Mesothelial cell of epicardium (in vitro differentiated cells): Measurements from ENCODE around the gene CCL28. TPM values are rescaled to one million over a fixed set of nuclear protein-coding genes. Genes with fewer than 3 reads are reported as not detected.
"Not testable (repeated sequence)": the region's sequence is repeated elsewhere in the genome, so short reads cannot be mapped to it uniquely, and the experiment has no call there.

ENCODE experiments used
- DNase-seq, 2 experiments: peaks; one replicate each; pipeline ENCODE4 v3.0.0; 2021; ENCODE audit warnings: low spot score in 2 of 2; ENCODE audit not compliant: unreplicated experiment in 2 of 2
- H3K27ac Mint-ChIP-seq: 2 replicates; pipeline ENCODE4 v1.8.0; 2021; ENCODE audit warnings: mixed read lengths
- H3K27me3 Mint-ChIP-seq: 2 replicates; pipeline ENCODE4 v1.8.0; 2021; ENCODE audit warnings: low read depth, mixed read lengths
- H3K36me3 Mint-ChIP-seq: 2 replicates; pipeline ENCODE4 v1.8.0; 2021; ENCODE audit warnings: mixed read lengths
- H3K4me1 Mint-ChIP-seq: 2 replicates; pipeline ENCODE4 v1.8.0; 2021; ENCODE audit warnings: mixed read lengths
- H3K4me3 Mint-ChIP-seq: 2 replicates; pipeline ENCODE4 v1.8.0; 2021; ENCODE audit warnings: mild to moderate bottlenecking, moderate library complexity, mixed read lengths
- H3K9me3 Mint-ChIP-seq: 2 replicates; pipeline ENCODE4 v1.8.0; 2021; ENCODE audit warnings: mixed read lengths
- total RNA-seq: library from RNA; stranded (reverse); gene quantifications from 3 replicates; pipeline ENCODE4 v1.2.1, GENCODE V29; 2021
- TF ChIP-seq, protein P1 (sequence below): fragments of 200-600 bp; sonication (generic); IDR thresholded peaks from one replicate; pipeline ENCODE4 v1.5.0; 2021; ENCODE audit warnings: antibody characterized with exemption; ENCODE audit not compliant: unreplicated experiment

The CCL28 gene
- total RNA-seq, 1 donor from 2014 or later: not detected

DNA sequence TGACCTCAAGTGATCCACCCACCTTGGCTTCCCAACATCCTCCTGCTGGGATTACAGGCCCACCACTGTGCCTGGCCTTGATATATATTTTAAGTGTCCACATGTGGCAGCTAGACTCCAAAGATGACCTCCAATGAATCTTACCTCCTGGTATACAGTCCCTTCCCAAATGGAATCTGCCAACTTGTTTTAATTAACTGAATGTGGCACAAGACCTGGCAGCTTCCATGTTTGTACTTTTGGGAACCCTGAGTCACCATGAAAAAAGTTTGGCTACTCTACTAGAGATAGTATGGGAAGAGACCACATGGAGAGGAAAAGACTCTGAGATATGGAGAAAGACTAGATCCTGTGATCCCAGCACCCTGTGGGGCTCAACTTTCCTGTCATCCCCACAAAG, 42.5 kb downstream of the CCL28 start:
- Mint-ChIP-seq H3K27me3 (peaks cover 4% of the 10 kb centered on the region), H3K36me3 (no peaks in the 10 kb centered on the region), H3K9me3 (peaks cover 22% of the 10 kb centered on the region), H3K27ac (no peak overlapping the region), H3K4me1 (no peaks in the 10 kb centered on the region), H3K4me3 (no peak overlapping the region)
- TF ChIP-seq, protein P1, sequence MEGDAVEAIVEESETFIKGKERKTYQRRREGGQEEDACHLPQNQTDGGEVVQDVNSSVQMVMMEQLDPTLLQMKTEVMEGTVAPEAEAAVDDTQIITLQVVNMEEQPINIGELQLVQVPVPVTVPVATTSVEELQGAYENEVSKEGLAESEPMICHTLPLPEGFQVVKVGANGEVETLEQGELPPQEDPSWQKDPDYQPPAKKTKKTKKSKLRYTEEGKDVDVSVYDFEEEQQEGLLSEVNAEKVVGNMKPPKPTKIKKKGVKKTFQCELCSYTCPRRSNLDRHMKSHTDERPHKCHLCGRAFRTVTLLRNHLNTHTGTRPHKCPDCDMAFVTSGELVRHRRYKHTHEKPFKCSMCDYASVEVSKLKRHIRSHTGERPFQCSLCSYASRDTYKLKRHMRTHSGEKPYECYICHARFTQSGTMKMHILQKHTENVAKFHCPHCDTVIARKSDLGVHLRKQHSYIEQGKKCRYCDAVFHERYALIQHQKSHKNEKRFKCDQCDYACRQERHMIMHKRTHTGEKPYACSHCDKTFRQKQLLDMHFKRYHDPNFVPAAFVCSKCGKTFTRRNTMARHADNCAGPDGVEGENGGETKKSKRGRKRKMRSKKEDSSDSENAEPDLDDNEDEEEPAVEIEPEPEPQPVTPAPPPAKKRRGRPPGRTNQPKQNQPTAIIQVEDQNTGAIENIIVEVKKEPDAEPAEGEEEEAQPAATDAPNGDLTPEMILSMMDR: no peak
- no peak for DNase-seq

DNA sequence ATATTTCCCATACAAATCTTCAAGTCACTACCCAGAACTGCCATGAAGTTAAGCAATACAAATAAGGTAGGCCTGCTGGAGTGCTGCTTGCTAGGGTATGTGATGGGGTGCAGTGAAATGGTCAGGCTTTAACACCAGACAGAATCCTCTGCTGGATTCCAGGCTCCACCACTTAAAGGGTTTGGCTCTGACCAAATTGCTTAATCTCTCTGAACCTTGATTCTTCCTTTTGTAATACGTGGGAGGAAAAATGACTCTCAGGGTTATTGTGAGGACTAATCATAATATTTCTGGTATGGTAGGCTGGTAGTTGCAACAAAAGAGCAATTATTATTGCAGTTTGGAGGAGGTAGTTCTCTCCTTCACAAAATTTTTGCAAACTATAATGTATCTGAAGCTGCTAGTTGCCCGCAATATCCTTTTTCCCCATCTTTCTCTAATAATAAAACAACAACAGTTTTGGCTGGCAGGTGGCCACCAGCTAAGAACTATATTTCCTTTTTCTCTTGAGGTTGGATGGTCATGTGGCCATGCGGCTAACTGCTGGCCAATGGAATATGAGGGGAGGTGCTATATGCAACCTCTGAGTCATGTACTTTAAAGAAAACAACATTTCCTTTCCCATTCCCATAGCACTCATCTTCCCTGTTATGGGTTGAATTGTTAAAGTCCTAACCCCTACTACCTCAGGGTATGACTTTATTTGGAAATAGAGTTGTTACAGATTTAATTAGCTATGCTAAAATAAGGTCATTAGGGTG, 44.1 kb downstream of the CCL28 start:
- Mint-ChIP-seq H3K36me3 (no peaks in the 10 kb centered on the region), H3K9me3 (peaks cover 22% of the 10 kb centered on the region), H3K27me3 (peaks cover 4% of the 10 kb centered on the region), H3K4me1 (no peaks in the 10 kb centered on the region), H3K27ac (no peak overlapping the region), H3K4me3 (no peak overlapping the region)
- TF ChIP-seq, protein P1: no peak
- no peak for DNase-seq

DNA sequence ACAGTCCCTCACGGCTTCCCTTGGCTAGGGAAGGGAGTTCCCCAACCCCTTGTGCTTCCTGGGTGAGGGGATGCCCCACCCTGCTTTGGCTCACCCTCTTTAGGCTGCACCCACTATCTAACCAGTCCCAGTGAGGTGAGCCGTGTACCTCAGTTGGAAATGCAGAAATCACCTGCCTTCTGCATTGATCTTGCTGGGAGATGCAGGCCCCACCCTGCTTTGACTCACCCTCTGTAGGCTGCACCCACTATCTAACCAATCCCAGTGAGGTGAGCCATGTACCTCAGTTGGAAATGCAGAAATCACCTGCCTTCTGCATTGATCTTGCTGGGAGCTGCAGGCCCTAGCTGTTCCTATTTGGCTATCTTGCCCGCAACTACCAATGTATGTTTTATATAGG, 44.7 kb downstream of the CCL28 start:
- Mint-ChIP-seq H3K4me3 (no peak overlapping the region), H3K27ac (no peak overlapping the region), H3K36me3 (no peaks in the 10 kb centered on the region), H3K4me1 (peaks cover 1% of the 10 kb centered on the region), H3K27me3 (peaks cover 4% of the 10 kb centered on the region), H3K9me3 (peaks cover 22% of the 10 kb centered on the region)
- DNase-seq: no peak
- TF ChIP-seq, protein P1: no peak

DNA sequence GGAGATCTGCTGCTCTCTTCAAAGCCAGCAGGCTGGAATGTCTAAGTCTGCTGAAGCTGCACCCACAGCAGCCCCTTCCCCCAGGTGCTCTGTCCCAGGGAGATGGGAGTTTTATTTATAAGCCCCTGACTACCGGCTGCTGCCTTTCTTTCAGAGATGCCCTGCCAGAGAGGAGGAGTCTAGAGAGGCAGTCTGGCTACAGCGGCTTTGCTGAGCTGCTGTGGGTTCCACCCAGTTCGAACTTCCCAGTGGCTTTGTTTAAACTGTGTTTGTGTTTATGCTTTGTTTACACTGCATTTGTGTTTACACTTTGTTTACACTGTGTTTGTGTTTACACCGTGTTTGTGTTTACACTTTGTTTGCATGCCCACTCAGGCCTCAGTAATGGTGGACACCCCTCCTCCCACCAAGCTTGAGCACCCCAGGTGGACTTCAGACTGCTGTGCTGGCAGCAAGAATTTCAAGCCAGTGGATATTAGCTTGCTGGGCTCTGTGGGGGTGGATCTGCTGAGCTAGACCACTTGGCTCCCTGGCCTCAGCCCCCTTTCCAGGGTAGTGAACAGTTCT, 45.4 kb downstream of the CCL28 start:
- H3K4me1 Mint-ChIP-seq, H3K4me3 Mint-ChIP-seq, H3K27ac Mint-ChIP-seq, H3K27me3 Mint-ChIP-seq, H3K36me3 Mint-ChIP-seq, DNase-seq: not testable (repeated sequence)
- peaks cover 19% of the 10 kb centered on the region for H3K9me3 Mint-ChIP-seq

DNA sequence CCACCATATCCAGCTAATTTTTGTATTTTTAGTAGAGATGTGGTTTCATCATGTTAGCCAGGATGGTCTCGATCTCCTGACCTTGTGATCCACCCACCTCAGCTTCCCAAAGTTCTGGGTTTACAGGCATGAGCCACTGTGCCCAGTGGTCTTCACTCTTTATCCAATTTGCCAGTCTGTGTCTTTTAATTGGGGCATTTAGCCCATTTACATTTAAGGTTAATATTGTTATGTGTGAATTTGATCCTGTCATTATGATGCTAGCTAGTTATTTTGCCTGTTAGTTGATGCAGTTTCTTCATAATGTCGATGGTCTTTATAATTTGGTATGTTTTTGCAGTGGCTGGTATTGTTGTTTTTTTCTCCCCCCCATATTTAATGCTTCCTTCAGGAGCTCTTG, 47.0 kb downstream of the CCL28 start:
- H3K27me3 Mint-ChIP-seq: not testable (repeated sequence)

DNA sequence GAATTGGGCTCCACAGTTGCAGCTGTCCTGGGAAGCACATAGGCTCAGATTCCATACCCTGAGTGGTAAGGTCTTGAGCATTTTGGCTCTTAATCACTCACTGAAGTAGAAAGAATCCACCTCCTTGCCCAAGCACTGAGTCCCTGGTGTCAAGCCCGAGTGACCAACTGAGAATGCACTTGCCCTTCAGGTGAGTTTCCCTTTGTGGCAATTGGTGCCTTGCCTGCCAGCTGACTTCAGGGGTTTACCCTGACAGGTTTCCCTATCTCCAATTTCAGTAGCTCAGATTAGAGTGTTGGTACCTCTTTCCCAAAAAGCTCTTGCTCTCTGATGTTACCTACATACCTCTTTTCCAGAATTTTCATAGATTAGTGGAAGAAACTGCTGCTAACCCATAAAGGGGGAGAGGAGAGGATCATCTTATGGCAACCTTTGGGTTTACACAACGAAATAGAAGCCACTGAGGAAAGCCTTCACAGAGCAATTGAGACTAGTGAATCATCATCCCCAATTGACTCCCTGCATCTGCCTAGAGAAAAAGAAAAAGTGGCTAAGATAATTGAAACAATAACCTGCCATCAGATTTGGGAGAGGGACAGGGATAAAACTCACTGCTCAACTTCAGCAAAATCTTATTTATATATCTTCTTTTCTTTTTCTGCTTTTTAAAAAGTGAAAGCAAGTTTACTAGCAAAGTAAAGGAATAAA, 48.6 kb downstream of the CCL28 start:
- Mint-ChIP-seq H3K9me3 (peaks cover 37% of the 10 kb centered on the region), H3K4me1 (peaks cover 4% of the 10 kb centered on the region), H3K4me3 (no peak overlapping the region), H3K27me3 (peaks cover 4% of the 10 kb centered on the region), H3K27ac (no peak overlapping the region), H3K36me3 (peaks cover 8% of the 10 kb centered on the region)
- TF ChIP-seq, protein P1: no peak
- DNase-seq: no peak

More for the DNA sequence above, 47.0 kb downstream of the CCL28 start:
- not testable (repeated sequence) for DNase-seq, H3K36me3 Mint-ChIP-seq, H3K4me3 Mint-ChIP-seq, H3K4me1 Mint-ChIP-seq, H3K27ac Mint-ChIP-seq
- peaks cover 27% of the 10 kb centered on the region for H3K9me3 Mint-ChIP-seq
